Skin of body (tissue), 2 donors: Measurements from ENCODE around the gene IGSF3. TPM values are rescaled to one million over a fixed set of nuclear protein-coding genes. Genes with fewer than 3 reads are reported as not detected.
"Not testable (repeated sequence)": the region's sequence is repeated elsewhere in the genome, so short reads cannot be mapped to it uniquely, and the experiment has no call there.

ENCODE experiments used
- DNase-seq: peaks from one replicate; lab custom pipeline; 2025; lab: John Stamatoyannopoulos, UW
- total RNA-seq: library from RNA; depleted of rRNA; stranded (reverse); fragments of >200 nt; gene quantifications from one replicate; pipeline ENCODE4 v1.2.3, GENCODE V29; 2014

The IGSF3 gene
- total RNA-seq, 1 donor from 2014 or later, result 47.0 TPM

DNA sequence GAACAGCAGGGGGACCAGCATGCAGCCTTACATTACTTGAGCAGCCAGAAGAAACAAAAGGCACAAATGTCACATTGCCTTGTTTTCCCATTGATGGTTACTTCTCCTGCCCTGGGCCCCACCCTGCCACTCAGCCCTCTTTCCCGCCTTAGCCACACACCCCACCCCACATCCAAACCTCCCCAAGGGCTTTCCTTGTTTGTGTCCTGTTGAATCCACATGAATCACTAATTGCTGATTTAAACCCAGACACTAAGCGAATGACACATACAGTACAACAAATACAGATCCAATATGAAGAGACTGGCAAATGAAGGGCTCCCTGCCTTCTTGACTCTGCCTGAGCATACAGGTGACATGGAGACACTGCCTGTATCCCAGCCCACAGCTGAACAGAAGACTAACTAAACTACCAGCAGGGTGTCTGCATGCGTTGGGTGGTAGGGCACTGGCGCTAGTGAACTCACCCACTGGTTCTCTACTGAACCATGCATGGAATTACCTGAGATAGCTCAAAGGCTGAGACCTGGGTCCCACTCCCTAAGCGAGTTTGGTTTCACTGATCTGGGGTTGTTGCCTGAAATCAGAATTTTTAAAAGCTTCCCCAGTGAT lies 3.1 kb downstream of the IGSF3 start:
- DNase-seq, result no peak

DNA sequence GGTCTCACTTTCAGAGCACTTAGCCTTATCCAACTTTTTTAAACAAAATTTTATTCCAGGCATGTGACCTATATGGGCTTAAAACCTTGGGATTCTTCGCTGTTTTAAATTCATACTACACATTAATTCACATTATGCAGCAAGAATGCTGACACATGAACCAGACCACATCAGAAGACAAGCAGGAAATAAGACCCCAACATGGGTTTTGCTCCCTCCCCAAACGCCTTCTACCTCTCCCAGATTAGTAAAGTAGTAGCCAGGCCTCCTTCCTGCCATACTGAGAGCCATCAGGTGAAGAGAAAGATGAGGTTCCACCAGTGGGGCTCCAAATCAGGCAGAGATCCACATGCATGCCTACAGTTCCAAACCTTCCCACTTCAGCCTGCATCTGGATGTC lies 3.7 kb downstream of the IGSF3 start:
- no peak for DNase-seq

DNA sequence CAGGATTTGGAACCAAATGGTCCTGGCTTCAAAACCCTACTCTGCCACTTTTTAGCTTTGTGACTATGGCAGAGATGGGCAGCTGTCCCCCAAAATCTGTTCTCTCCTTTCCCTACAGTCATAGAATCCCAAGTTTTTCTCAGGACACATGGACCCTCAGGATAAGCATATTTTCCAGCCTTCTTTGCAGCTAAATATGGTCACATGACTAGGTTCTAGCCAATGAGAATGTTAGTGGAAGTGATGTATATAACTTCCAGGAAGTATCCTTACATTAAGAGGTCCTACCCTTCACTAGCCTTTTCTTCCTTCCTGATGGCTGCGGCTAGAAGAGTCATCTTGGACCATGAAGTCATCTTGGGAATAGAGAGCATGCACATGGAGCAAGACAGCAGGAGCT lies 5.9 kb downstream of the IGSF3 start:
- no peak for DNase-seq

DNA sequence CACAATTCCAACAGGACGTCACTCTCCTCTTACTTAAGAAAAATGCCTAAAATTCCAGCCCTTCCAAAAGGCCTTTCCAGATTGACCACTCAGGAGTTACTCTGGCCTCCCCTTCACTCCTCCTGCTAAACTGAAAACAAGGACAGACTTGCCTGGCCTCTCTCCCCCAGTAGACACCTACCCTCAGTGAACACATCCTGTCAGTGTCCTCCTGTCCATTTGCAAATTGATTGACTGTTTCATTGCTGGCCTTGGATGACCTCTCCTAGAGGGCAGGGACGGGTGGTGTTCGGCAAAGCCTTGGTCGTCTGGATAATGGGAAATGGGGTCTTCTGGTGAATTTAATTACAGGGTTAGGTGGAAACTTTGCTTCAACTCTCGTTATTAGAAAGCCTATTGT lies 8.9 kb downstream of the IGSF3 start:
- DNase-seq, result not testable (repeated sequence)

DNA sequence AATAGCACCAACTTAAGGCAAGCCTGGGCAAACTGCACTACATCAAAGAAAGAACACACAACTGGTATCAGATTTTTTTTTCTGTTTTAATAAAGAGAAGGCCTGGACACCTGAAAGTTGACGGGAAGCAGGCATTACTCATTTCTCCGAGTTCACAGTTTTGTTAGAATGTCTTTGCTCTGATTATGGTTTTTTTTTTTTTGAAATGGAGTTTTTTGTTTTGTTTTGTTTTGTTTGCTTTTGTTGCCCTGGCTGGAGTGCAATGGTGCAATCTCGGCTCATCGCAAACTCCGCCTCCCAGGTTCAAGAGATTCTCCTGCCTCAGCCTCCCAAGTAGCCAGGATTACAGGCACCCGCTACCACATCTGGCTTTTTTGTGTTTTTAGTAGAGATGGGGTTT lies 9.7 kb downstream of the IGSF3 start:
- DNase-seq, result not testable (repeated sequence)

DNA sequence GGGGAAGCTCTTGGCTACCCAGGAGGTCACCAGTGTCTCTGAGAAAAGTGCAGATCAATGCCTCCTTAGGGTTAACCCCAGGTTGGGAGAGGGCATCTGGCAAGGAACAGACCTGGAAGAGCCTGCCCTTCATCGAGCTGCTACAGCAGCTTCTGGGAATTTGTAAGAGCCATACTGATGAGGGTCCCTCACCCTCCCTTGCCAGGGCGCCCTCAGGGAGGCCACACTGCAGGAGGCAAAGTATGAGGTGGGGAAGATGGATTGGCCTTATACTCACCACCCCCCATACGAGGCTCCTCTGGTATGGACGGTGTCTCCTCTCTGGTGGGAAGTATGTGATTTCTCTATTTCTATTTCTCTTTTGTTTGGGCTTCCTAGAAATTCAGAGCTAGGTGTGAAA lies 13.2 kb downstream of the IGSF3 start:
- DNase-seq, result no peak

DNA sequence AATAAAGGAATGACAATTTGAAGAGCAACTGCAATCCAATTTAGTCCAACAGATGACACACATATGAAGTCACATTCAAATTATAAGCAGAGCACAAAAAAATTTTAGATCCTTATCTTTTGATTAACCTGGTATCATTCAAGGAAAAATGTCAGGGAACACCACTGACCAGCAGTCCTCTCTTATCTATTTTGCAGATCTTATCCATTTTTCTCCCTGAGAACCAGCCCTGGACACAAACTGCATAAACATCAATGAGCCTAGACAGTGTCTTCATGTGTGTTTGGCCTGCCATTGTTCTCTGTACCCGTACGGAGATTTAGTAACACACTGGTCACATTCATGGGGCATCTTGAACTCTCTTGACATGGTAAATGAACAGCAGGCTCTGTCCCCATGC lies 14.9 kb downstream of the IGSF3 start:
- DNase-seq, result not testable (repeated sequence)

DNA sequence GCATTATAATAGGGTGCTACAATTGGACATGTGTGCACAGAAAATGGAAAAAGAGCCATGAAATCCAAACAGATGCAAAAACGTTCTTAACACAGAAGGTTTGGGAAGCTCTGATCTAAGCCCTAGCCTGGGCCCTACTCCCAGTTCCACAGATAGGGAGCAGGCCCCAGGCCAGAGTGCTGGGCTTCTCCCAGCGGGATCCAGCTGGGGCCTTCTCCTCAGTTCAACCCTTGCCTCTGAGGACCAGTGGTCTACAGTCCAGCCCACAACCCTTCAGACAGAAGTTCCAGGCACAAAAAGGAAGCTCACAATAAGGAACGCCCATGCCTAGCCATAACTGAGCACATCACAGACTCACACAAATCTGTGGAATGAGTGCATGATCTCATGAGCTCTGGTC lies 16.8 kb downstream of the IGSF3 start:
- not testable (repeated sequence) for DNase-seq

DNA sequence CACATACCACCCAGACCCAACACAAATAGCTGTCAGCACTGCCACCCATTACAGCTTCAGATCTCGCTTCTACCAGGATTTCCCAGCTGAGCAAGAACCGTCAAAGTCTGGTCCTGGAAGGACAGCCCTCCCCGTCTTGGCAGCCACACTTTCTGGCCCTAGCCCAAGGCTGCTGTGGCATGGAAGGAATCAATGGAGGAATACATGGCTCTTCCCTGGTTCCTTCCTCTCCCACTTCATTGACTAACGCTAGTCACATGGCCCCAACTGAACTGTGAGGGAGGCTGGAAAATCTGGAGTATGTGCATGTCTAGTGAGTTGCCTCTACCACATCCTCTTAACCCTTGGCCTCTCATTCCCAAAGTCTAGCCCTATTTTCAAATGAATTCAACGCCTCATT lies 18.5 kb downstream of the IGSF3 start:
- DNase-seq, result not testable (repeated sequence)

DNA sequence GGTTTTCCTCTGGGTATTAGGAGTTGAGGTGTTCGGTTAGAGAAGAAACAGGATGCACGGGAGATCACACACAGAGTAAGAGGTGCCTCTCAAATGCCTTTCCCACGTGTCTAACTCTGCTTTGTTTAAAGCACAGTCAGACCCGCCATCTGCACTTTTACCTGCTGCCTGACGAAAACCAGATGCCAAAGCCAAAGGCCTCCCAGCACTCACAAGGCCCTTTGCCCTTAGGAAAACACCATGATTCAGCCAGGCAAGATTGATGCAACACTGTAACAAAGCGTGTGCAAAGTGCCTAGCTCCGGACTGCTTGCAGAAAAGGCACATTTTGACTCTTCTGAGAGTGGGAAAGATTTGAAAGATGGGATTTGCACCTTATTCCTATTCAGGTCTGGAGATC lies 19.2 kb downstream of the IGSF3 start:
- DNase-seq, result not testable (repeated sequence)

DNA sequence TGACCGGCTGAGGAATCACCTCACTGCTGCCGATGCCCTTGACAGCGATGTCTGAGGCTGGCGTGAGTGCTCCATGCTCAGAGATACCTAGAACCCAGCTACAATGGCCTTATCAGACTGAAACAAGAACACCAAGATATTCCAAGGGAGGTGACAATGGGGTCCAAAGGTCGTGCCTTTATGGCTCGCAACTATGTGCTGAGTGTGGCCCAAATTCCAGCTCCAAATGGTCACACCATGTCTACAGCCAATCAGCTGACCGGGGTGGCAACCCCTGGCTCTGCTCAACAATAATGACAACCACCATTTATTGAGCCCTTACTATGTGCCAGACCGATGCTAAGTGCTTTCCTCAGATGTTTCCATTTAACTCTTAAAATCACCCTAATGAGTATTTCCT lies 20.3 kb downstream of the IGSF3 start:
- not testable (repeated sequence) for DNase-seq

DNA sequence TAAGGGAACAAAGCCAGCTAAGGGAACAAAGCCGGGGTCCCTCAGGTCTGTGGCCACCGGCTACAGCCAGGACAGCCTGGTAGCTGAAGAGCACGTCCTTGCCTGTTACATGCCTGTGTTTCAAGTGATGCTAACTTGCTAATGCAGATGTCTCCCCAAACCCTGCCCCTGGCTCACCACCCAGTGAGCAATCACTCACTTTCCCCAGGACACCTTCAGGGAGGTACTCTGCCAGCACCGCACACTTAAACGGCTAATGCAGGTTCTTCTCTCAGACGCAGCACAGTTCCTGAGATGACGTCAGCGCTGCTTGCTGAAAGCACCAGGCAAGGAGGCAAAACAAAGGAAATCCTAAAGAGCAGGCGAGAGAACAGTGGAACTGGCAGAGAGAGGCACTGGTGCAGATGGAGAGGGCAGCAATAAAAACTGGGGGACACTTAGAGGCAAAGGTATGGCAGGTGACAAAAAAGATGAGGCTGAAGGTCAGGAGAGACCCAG lies 20.8 kb downstream of the IGSF3 start:
- not testable (repeated sequence) for DNase-seq

DNA sequence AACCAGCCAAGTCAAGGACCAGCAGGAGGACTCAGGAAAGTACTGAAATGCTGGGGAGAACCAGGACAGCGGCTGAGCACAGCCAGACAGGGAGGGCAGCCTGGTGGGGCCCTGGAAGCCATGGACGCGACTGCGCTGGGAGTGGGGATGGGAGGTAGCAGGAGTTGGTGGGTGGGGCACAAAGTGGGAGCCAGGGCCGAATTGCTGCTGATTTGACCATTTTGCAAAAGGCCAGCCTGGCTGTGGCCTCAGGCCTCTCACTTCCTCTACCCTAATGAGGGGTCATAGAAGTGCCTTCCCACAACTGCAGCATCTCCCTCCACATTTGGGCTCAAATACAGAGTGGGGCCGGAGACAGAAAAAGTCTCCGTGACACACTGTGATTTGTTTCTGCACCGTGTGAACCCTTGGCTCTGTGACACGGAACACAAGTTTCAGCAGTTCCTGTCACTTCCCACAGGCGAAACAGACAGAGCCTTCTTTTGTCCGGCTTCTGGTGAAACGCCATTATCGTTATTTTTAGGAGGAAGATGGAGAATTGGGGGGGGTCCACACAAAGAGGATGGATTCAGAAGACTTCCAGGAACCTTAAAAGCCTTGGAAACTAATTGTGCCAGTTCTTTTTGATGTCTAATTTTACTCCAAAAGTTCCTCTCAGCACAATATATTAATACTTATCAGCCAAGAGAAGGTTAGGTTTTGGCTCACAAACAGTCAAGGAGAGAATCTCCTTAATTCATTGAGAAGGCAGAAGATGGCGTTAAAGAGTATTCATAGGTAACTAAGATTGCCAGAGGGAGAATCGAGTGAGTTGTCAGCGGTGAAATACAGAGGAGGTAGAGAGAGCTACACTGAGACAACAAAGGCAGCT lies 21.5 kb downstream of the IGSF3 start:
- DNase-seq, result not testable (repeated sequence)

DNA sequence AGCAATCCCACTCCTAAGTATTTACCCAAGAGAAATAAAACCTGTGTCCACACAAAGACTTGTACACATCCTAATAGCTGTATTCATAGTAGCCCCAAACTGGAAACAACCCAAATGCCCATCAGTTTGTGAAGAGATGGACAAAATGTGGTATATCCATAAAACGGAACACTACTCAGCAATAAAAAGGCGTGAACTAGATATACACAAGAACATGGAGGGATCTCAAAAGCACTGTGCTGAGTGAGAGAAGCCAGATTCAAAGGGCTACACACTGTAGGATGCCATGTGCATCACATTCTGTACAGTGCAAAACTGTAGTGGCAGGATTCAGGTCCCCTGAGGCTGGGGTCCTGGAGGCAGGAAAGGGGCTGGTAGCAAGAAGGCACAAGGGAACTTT lies 22.5 kb downstream of the IGSF3 start:
- not testable (repeated sequence) for DNase-seq

DNA sequence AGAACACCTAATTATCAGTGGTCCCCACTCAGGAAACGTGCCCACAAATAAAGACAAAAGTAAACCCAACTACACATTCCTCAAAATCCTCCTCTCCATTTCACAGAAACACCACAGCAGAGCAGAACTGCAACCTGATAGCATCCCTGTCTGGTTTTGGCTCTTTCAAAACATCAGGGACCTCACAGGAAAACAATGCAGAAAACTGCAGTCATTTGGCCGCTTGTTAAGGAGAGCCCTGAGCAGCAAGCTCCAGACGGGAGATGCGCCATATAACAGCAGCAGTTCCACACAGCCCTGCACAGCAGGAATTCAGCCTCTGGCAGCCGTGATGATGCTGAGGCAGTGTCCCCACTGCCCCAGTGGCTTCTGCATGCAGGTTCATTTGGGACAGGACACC lies 23.4 kb downstream of the IGSF3 start:
- peak; percentile 24 for DNase-seq

DNA sequence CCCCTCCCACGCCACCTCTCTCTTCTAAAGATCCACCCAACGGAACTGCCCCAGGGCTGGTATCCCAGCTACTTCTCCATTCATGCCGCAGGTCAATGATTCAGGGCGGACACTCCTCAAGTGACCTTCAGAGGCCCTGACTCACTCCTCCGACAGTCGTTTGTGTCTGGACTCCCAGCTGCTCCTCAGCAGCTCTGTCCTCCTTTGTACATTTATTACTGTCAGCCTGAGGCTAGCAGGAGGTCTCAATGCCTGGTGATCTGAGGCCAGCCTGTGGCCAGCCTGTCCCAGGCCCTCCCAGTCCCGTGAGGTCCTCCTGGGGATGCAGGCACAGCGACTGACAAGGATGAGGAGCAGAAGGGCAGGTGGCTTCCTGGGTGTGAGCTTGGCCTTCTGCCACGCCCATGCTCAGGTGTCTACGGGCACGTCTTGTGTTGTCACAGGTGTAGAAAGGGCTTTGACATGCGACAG lies 24.2 kb downstream of the IGSF3 start:
- not testable (repeated sequence) for DNase-seq

DNA sequence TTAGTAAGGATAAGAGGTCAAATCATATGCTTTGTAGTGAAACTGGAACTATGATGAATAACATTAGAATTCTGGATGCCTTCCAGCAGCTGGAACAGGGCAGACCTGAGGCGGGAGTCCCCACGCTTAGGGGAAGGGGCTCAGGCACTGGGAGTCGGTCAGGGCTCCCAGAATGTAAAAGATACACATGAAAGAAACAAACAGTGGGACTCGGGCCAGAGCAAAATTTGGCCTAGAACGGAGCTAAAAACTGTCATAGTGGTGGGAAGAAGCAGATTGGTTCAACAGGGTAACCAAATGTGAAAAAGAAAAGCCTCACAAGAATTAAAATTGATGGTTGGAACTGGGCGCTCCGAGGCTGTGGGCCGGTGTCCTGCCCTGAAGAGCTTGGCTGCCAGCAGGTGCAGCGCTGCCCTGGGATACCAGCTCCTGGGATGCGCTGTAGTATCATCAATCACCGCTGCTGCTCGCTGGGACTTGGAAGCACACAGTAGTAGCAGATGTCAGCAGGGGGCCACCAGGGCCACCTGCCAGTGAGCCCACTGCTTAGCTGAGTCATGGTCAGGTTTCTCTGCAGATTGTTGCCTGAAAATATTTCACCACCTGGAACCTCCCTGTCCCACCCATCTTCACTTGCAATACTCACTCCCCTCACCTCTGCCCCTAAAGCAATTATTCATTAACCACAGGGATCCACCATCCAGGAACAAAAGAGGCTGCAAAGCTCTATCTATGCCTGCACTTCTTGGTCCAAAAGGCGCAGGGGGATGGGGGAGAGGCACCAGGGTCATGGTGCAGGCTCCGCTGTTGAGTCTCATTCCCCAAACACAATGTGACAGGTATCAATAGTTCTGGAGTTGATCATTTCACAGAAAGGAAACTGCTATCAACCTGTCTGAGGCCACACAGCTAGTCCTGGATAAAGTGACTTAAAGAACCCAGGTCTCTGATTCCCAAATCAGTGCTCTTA lies 24.9 kb downstream of the IGSF3 start:
- DNase-seq, result not testable (repeated sequence)

DNA sequence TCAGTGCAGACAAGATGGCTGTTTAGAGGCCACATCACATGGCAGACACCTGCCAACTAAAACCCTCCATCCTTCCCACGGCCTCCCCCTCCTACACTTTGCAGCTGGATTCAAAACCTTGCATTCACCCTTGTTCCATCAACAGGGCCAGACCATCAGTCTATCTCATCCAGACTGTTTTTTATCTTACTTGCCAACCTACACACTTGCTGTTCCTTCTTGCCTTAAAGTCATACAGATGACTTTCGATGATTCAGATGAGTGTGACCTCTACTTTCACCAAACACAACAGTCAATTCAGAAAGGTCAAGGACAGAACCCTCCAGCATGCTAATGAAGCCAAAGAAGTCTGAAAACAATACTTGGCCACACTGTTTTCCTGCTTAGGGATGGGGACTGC lies 29.9 kb downstream of the IGSF3 start:
- DNase-seq, result not testable (repeated sequence)

DNA sequence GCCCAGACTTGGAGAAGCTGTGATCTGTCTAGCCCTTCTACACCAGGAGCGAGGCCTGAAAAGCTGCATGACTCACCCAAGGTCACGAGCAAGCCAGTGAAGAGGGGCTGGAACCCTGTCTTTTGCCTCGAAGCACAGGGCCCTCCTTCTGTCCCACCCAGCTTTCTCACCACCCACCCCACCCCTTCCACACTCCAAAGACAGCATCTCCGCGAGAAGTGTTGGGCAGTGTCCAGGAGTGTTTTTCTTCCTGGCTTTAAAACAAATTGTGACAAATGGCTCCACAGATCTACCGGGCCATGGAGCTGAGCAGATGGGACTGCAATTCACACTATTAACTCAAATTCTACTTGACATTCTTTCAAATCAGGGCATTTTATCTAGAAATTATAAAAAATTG lies 30.9 kb downstream of the IGSF3 start:
- not testable (repeated sequence) for DNase-seq

DNA sequence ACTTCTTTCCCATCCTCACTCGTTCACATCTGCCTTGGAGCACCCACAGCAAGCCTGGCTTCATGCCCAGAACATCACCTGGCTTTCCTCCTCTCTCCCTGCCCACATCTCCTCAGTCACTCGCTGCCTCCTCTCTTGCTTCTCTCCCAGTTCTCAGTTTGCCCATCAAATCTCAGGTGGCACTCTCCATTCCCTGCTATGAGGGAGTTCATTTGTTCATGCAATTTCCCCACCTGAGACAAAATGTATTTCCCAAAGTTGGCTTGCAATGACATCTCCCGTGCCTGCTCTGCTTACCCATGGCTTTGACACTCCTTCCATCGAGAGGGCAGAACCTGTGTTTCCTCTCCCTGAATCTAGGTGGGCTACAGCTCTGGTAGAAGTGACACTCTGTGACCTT lies 33.1 kb downstream of the IGSF3 start:
- not testable (repeated sequence) for DNase-seq
